H9 (cell line): ENCODE results near the gene CEP112. TPM values are rescaled to one million over a fixed set of nuclear protein-coding genes. Genes with fewer than 3 reads are reported as not detected.

ENCODE experiments used
- DNase-seq: peaks from one replicate; pipeline ENCODE4 v3.0.0-alpha.2; 2017
- H2AFZ ChIP-seq: one replicate; pipeline ENCODE4 v1.6.1; 2013; ENCODE audit warnings: mild to moderate bottlenecking, low read length, control low read depth, moderate library complexity
- H2AK5ac ChIP-seq: 2 replicates; pipeline ENCODE4 v1.6.1; 2013; ENCODE audit warnings: low read length, control low read depth, mixed read lengths; ENCODE audit not compliant: insufficient read length
- H2BK120ac ChIP-seq: one replicate; pipeline ENCODE4 v1.6.1; 2013; ENCODE audit warnings: low read depth, mild to moderate bottlenecking, low read length, control low read depth, inconsistent platforms; ENCODE audit not compliant: poor library complexity, severe bottlenecking
- H2BK12ac ChIP-seq: 2 replicates; pipeline ENCODE4 v1.6.1; 2013; ENCODE audit warnings: low read length, control low read depth, mixed read lengths, low read depth; ENCODE audit not compliant: insufficient read length
- H2BK15ac ChIP-seq: 2 replicates; pipeline ENCODE4 v1.6.1; 2013; ENCODE audit warnings: low read depth, low read length, control low read depth
- H2BK20ac ChIP-seq: one replicate; pipeline ENCODE4 v1.6.1; 2013; ENCODE audit warnings: low read depth, mild to moderate bottlenecking, low read length, control low read depth, inconsistent platforms; ENCODE audit not compliant: poor library complexity, severe bottlenecking
- H2BK5ac ChIP-seq: 2 replicates; pipeline ENCODE4 v1.6.1; 2013; ENCODE audit warnings: low read length, control low read depth, mixed read lengths; ENCODE audit not compliant: insufficient read length
- H3K14ac ChIP-seq: 2 replicates; pipeline ENCODE4 v1.6.1; 2013; ENCODE audit warnings: low read length, control low read depth; ENCODE audit not compliant: insufficient read depth
- H3K18ac ChIP-seq: 2 replicates; pipeline ENCODE4 v1.6.1; 2013; ENCODE audit warnings: low read depth, mild to moderate bottlenecking, mixed read lengths, low read length, control low read depth; ENCODE audit not compliant: insufficient read length
- H3K23ac ChIP-seq: 2 replicates; pipeline ENCODE4 v1.6.1; 2013; ENCODE audit warnings: low read length, control low read depth, mixed read lengths, low read depth; ENCODE audit not compliant: insufficient read length
- H3K23me2 ChIP-seq: 2 replicates; pipeline ENCODE4 v1.6.1; 2013; ENCODE audit warnings: low read depth, mild to moderate bottlenecking, mixed read lengths, low read length, control low read depth; ENCODE audit not compliant: insufficient read length, poor library complexity, severe bottlenecking
- H3K27ac ChIP-seq: 2 replicates; pipeline ENCODE4 v1.5.1; 2013; ENCODE audit warnings: low read length, control low read depth, mixed read lengths, low read depth; ENCODE audit not compliant: insufficient read length
- H3K27me3 ChIP-seq: 2 replicates; pipeline ENCODE4 v1.6.1; 2013; ENCODE audit warnings: low read length, control low read depth, inconsistent platforms; ENCODE audit not compliant: insufficient read depth
- H3K4ac ChIP-seq: 2 replicates; pipeline ENCODE4 v1.6.1; 2013; ENCODE audit warnings: low read depth, mild to moderate bottlenecking, control low read depth, inconsistent platforms, low read length, moderate library complexity
- H3K4me1 ChIP-seq: 2 replicates; pipeline ENCODE4 v1.6.1; 2013; ENCODE audit warnings: low read length, control low read depth, inconsistent platforms; ENCODE audit not compliant: insufficient read depth
- H3K4me2 ChIP-seq: 2 replicates; pipeline ENCODE4 v1.6.1; 2013; ENCODE audit warnings: low read length, control low read depth, mixed read lengths; ENCODE audit not compliant: insufficient read length, insufficient read depth
- H3K56ac ChIP-seq: 2 replicates; pipeline ENCODE4 v1.6.1; 2013; ENCODE audit warnings: low read depth, mild to moderate bottlenecking, mixed read lengths, low read length, control low read depth; ENCODE audit not compliant: insufficient read length
- H3K79me1 ChIP-seq: 2 replicates; pipeline ENCODE4 v1.6.1; 2013; ENCODE audit warnings: low read depth, mild to moderate bottlenecking, moderate library complexity, low read length, control low read depth, inconsistent platforms; ENCODE audit not compliant: insufficient read depth, poor library complexity, severe bottlenecking
- H3K79me2 ChIP-seq: 2 replicates; pipeline ENCODE4 v1.6.1; 2013; ENCODE audit warnings: low read length, control low read depth, inconsistent platforms; ENCODE audit not compliant: insufficient read depth
- H3K9ac ChIP-seq: 2 replicates; pipeline ENCODE4 v1.6.1; 2013; ENCODE audit warnings: low read length, control low read depth, mixed read lengths; ENCODE audit not compliant: insufficient read length; ENCODE audit errors: extremely low read depth
- H3K9me3 ChIP-seq: one replicate; pipeline ENCODE4 v1.6.1; 2013; ENCODE audit warnings: low read depth, low read length, inconsistent platforms; ENCODE audit not compliant: control insufficient read depth
- H3T11ph ChIP-seq: one replicate; pipeline ENCODE4 v1.6.1; 2013; ENCODE audit warnings: mild to moderate bottlenecking, low read length, control low read depth, inconsistent platforms
- H4K20me1 ChIP-seq: one replicate; pipeline ENCODE4 v1.6.1; 2013; ENCODE audit not compliant: control insufficient read depth, insufficient read length, insufficient read depth
- H4K5ac ChIP-seq: 2 replicates; pipeline ENCODE4 v1.6.1; 2013; ENCODE audit warnings: low read depth, mild to moderate bottlenecking, mixed read lengths, low read length, control low read depth; ENCODE audit not compliant: insufficient read length
- H4K8ac ChIP-seq: replicated peaks from 2 replicates; pipeline ENCODE4 v1.6.1; 2013; ENCODE audit warnings: low read length, control low read depth, mixed read lengths, low read depth; ENCODE audit not compliant: insufficient read length
- H4K91ac ChIP-seq: 2 replicates; pipeline ENCODE4 v1.6.1; 2013; ENCODE audit warnings: low read depth, mild to moderate bottlenecking, moderate library complexity, mixed read lengths, low read length, control low read depth; ENCODE audit not compliant: insufficient read length
- H3K27ac Mint-ChIP-seq, 3 experiments: 2 replicates in 2 of 3; 3 replicates in 1 of 3; pipeline ENCODE4 v1.8.0; 2020 to 2021; ENCODE audit warnings: mixed read lengths in 3 of 3, mild to moderate bottlenecking in 1 of 3, moderate library complexity in 1 of 3
- H3K27me3 Mint-ChIP-seq: 2 replicates; pipeline ENCODE4 v1.8.0; 2021; ENCODE audit warnings: low read depth, mild to moderate bottlenecking, moderate library complexity, mixed read lengths
- H3K36me3 Mint-ChIP-seq, 3 experiments: 2 replicates in 2 of 3; 3 replicates in 1 of 3; pipeline ENCODE4 v1.8.0; 2020 to 2021; ENCODE audit warnings: low read depth in 3 of 3, mixed read lengths in 3 of 3; ENCODE audit not compliant: insufficient read depth in 1 of 3
- H3K4me1 Mint-ChIP-seq, 2 experiments: 2 replicates each; pipeline ENCODE4 v1.8.0; 2020; ENCODE audit warnings: mixed read lengths in 2 of 2
- H3K4me3 Mint-ChIP-seq, 2 experiments: 2 replicates in 1 of 2; 3 replicates in 1 of 2; pipeline ENCODE4 v1.8.0; 2020 to 2021; ENCODE audit warnings: mild to moderate bottlenecking in 2 of 2, mixed read lengths in 2 of 2, moderate library complexity in 1 of 2
- H3K9me3 Mint-ChIP-seq, 2 experiments: 2 replicates in 1 of 2; 3 replicates in 1 of 2; pipeline ENCODE4 v1.8.0; 2020; ENCODE audit warnings: mild to moderate bottlenecking in 2 of 2, mixed read lengths in 2 of 2, moderate library complexity in 1 of 2
- WGBS: extraction: QIAGEN DNeasy Blood & Tissue Kit; methylation state at CpG from one replicate; pipeline ENCODE4 v1.1.7; 2013; ENCODE audit warnings: missing lambda C conversion rate, low lambda C conversion rate, mixed read lengths; ENCODE audit not compliant: insufficient read length; ENCODE audit errors: extremely low coverage; 5-methylcytosine and 5-hydroxymethylcytosine counted together
- total RNA-seq: library from RNA; stranded (reverse); gene quantifications from 2 replicates; pipeline ENCODE4 v1.2.1, GENCODE V29; 2021
- TF ChIP-seq, protein P1 (sequence below): fragments of 200-600 bp; sonication (generic); conservative IDR thresholded peaks from 3 replicates; pipeline ENCODE4 v1.8.0; 2021; ENCODE audit warnings: antibody characterized with exemption, mild to moderate bottlenecking

CEP112 gene
- total RNA-seq, 1 experiment from 2014 or later = 5.4 TPM

DNA sequence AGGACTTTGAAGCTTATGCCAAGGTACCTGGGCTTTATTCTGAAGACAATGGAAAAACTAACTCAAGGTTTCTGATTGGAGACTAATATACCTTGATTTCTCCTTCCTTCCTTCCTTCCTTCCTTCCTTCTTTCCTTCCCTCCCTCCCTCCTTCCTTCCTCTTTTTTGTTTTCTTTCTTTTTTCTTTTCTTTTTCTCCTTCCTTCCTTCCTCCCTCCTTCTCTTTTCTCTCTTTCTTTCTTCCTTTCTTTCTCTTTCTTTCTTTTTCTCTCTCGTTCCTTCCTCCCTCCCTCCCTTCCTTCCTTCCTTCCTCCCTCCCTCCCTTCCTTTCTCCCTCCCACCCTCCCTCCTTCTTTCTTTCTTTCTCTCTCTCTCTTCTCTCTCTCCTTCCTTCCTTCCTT lies 531.9 kb downstream of the CEP112 start:
- no CpG with 5 or more reads among the region's 1 CpG for WGBS
- Mint-ChIP-seq H3K9me3 (no peaks in the 10 kb centered on the region), H3K36me3 (peaks cover 0 to 1% (median 0%) of the 10 kb centered on the region in 3 experiments; a peak in 1 of 7 replicates), H3K4me3 (no peak overlapping the region), H3K27ac (no peak overlapping the region), H3K4me1 (peaks cover 7 to 18% of the 10 kb centered on the region in 2 experiments), H3K27me3 (no peaks in the 10 kb centered on the region)
- no peaks in the 10 kb centered on the region for H3K27me3 ChIP-seq
- no peak overlapping the region for H3T11ph ChIP-seq
- H2BK5ac ChIP-seq = no peak overlapping the region
- no peak overlapping the region for H3K56ac ChIP-seq
- H3K9ac ChIP-seq = no peak overlapping the region
- H4K5ac ChIP-seq = no peak overlapping the region
- H2BK20ac ChIP-seq = no peak overlapping the region
- no peak overlapping the region for H4K91ac ChIP-seq
- H2AK5ac ChIP-seq = no peak overlapping the region
- no peaks in the 10 kb centered on the region for H3K79me2 ChIP-seq
- H3K79me1 ChIP-seq = no peaks in the 10 kb centered on the region
- no peak overlapping the region for H2BK120ac ChIP-seq
- H3K18ac ChIP-seq = no peak overlapping the region
- H4K8ac ChIP-seq = no peak overlapping the region
- no peak overlapping the region for H3K4ac ChIP-seq
- TF ChIP-seq, protein P1, sequence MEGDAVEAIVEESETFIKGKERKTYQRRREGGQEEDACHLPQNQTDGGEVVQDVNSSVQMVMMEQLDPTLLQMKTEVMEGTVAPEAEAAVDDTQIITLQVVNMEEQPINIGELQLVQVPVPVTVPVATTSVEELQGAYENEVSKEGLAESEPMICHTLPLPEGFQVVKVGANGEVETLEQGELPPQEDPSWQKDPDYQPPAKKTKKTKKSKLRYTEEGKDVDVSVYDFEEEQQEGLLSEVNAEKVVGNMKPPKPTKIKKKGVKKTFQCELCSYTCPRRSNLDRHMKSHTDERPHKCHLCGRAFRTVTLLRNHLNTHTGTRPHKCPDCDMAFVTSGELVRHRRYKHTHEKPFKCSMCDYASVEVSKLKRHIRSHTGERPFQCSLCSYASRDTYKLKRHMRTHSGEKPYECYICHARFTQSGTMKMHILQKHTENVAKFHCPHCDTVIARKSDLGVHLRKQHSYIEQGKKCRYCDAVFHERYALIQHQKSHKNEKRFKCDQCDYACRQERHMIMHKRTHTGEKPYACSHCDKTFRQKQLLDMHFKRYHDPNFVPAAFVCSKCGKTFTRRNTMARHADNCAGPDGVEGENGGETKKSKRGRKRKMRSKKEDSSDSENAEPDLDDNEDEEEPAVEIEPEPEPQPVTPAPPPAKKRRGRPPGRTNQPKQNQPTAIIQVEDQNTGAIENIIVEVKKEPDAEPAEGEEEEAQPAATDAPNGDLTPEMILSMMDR = no peak
- H3K4me1 ChIP-seq = no peaks in the 10 kb centered on the region
- H3K4me2 ChIP-seq = no peak overlapping the region
- no peak overlapping the region for H3K14ac ChIP-seq
- H3K27ac ChIP-seq = no peak overlapping the region
- H2AFZ ChIP-seq = no peak overlapping the region
- no peak for DNase-seq
- H3K23ac ChIP-seq = no peak overlapping the region
- no peaks in the 10 kb centered on the region for H3K23me2 ChIP-seq
- H4K20me1 ChIP-seq = no peaks in the 10 kb centered on the region
- no peaks in the 10 kb centered on the region for H3K9me3 ChIP-seq
- no peak overlapping the region for H2BK12ac ChIP-seq
- H2BK15ac ChIP-seq = no peak overlapping the region
